Osteoblast (primary cell): ENCODE results near the gene CNGA3. TPM values are rescaled to one million over a fixed set of nuclear protein-coding genes. Genes with fewer than 3 reads are reported as not detected.
A peak's percentile ranks its signal among the peaks of the same experiment; 100 is the strongest.
"Not testable (repeated sequence)": the region's sequence is repeated elsewhere in the genome, so short reads cannot be mapped to it uniquely, and the experiment has no call there.

ENCODE experiments used
- DNase-seq: peaks from one replicate; pipeline ENCODE4 v3.0.0; 2011; ENCODE audit warnings: low spot score, mixed read lengths; ENCODE audit not compliant: insufficient read length; ENCODE audit errors: missing footprints
- H2AFZ ChIP-seq: 2 replicates; pipeline ENCODE4 v1.6.0; 2011; ENCODE audit warnings: mild to moderate bottlenecking, low read length
- H3K27ac ChIP-seq: 2 replicates; pipeline ENCODE4 v1.5.1; 2011; ENCODE audit warnings: mild to moderate bottlenecking, low read depth, low read length, moderate library complexity
- H3K27me3 ChIP-seq: 2 replicates; pipeline ENCODE4 v1.6.0; 2012; ENCODE audit warnings: mild to moderate bottlenecking, control low read depth, inconsistent platforms, low read length, moderate library complexity; ENCODE audit not compliant: insufficient read depth
- H3K36me3 ChIP-seq: 2 replicates; pipeline ENCODE4 v1.5.1; 2011; ENCODE audit warnings: mild to moderate bottlenecking, low read length, control low read depth, moderate library complexity; ENCODE audit not compliant: insufficient read depth
- H3K4me1 ChIP-seq: 2 replicates; pipeline ENCODE4 v1.5.1; 2011; ENCODE audit warnings: mild to moderate bottlenecking, low read length, control low read depth, moderate library complexity; ENCODE audit not compliant: insufficient read depth
- H3K4me2 ChIP-seq: 2 replicates; pipeline ENCODE4 v1.6.0; 2011; ENCODE audit warnings: mild to moderate bottlenecking, low read length; ENCODE audit not compliant: insufficient read depth
- H3K4me3 ChIP-seq: fragments of 200-600 bp; sonication (generic); 3 replicates; pipeline ENCODE4 v1.5.1; 2012; ENCODE audit warnings: mild to moderate bottlenecking, low read length, inconsistent platforms; ENCODE audit not compliant: insufficient read depth
- H3K79me2 ChIP-seq: 2 replicates; pipeline ENCODE4 v1.6.0; 2012; ENCODE audit warnings: mild to moderate bottlenecking, low read length, control low read depth, inconsistent platforms; ENCODE audit not compliant: insufficient read depth
- H3K9me3 ChIP-seq: 2 replicates; pipeline ENCODE4 v1.5.1; 2011; ENCODE audit warnings: low read depth, low read length, control low read depth
- H4K20me1 ChIP-seq: 2 replicates; pipeline ENCODE4 v1.6.0; 2012; ENCODE audit warnings: mild to moderate bottlenecking, low read length, control low read depth; ENCODE audit not compliant: insufficient read depth
- CTCF ChIP-seq: IDR thresholded peaks from 2 replicates; pipeline ENCODE4 v1.5.1; 2011; ENCODE audit warnings: mild to moderate bottlenecking, low read depth, low read length, moderate library complexity; ENCODE audit errors: extremely low read depth
- total RNA-seq: library from RNA; depleted of rRNA; stranded (reverse); fragments of >200 nt; gene quantifications from 2 replicates; pipeline ENCODE4 v1.2.3, GENCODE V29; 2012

Gene CNGA3
- total RNA-seq, 1 donor, result 0.36 TPM

GRCh38 chr2:98412751-98413458, 66.6 kb downstream of the CNGA3 start:
- peak; percentile 76 for DNase-seq
- Histone ChIP-seq H3K27ac (no peak overlapping the region), H4K20me1 (no peaks in the 10 kb centered on the region), H3K27me3 (no peaks in the 10 kb centered on the region), H3K9me3 (no peaks in the 10 kb centered on the region), H3K4me3 (no peak overlapping the region), H3K79me2 (no peaks in the 10 kb centered on the region), H3K4me1 (peaks cover 3% of the 10 kb centered on the region), H3K36me3 (no peaks in the 10 kb centered on the region), H3K4me2 (peak overlapping the region; percentile 54), H2AFZ (peak overlapping the region; percentile 77)
- TF ChIP-seq CTCF, result peak; percentile 76

- not testable (repeated sequence) for H3K4me3 ChIP-seq
Measured at GRCh38 chr2:98414246-98414645, 68.0 kb downstream of the CNGA3 start.

GRCh38 chr2:98415719-98416248, 69.5 kb downstream of the CNGA3 start:
- H3K4me2 ChIP-seq, H3K27ac ChIP-seq, H3K27me3 ChIP-seq, H4K20me1 ChIP-seq, H3K36me3 ChIP-seq, DNase-seq, H2AFZ ChIP-seq, H3K79me2 ChIP-seq, H3K4me1 ChIP-seq, H3K9me3 ChIP-seq, H3K4me3 ChIP-seq: not testable (repeated sequence)

More at GRCh38 chr2:98414246-98414645, 68.0 kb downstream of the CNGA3 start:
- not testable (repeated sequence) for H3K36me3 ChIP-seq, H4K20me1 ChIP-seq, H3K4me1 ChIP-seq, H3K9me3 ChIP-seq, H2AFZ ChIP-seq, H3K4me2 ChIP-seq, H3K27me3 ChIP-seq, DNase-seq, H3K79me2 ChIP-seq, H3K27ac ChIP-seq

- H3K9me3 ChIP-seq, result no peaks in the 10 kb centered on the region
- H2AFZ ChIP-seq, result no peak overlapping the region
- H4K20me1 ChIP-seq, result no peaks in the 10 kb centered on the region
- H3K79me2 ChIP-seq, result no peaks in the 10 kb centered on the region
- no peaks in the 10 kb centered on the region for H3K36me3 ChIP-seq
- TF ChIP-seq CTCF, result no peak
- no peaks in the 10 kb centered on the region for H3K27me3 ChIP-seq
- H3K4me1 ChIP-seq, result peaks cover 3% of the 10 kb centered on the region
- H3K4me2 ChIP-seq, result no peak overlapping the region
- H3K4me3 ChIP-seq, result no peak overlapping the region
- no peak overlapping the region for H3K27ac ChIP-seq
- no peak for DNase-seq
Measured at GRCh38 chr2:98416383-98417159, 70.3 kb downstream of the CNGA3 start.
